Caki2 (cell line): Measurements from ENCODE around the gene MAP2K2. TPM values are rescaled to one million over a fixed set of nuclear protein-coding genes. Genes with fewer than 3 reads are reported as not detected.

Source experiments
- DNase-seq: peaks from one replicate; pipeline ENCODE4 v3.0.0-alpha.2; 2015; ENCODE audit warnings: low read depth
- in situ Hi-C: cut with HindIII; loops from 2 replicates; pipeline ENCODE4 v1.10.0; 2016; ENCODE audit warnings: low sequenced_read_pairs, low pct_unique_long_range_greater_than_20kb, mixed read lengths
- total RNA-seq: library from RNA; depleted of rRNA; stranded (reverse); fragments of >200 nt; shearing (Covaris generic); gene quantifications from 2 replicates; pipeline ENCODE4 v1.2.3, GENCODE V29; 2014; ENCODE audit warnings: low replicate concordance

The MAP2K2 gene
- total RNA-seq, 1 experiment from 2014 or later: 353 TPM

- in situ Hi-C loops: no loop called here
- DNase-seq: no peak
Measured at GRCh38 chr19:4108767-4109625, 14.9 kb downstream of the MAP2K2 start.

- in situ Hi-C loops: no loop called here
- no peak for DNase-seq
Measured at GRCh38 chr19:4103080-4103433, 20.9 kb downstream of the MAP2K2 start.

- in situ Hi-C loops: no loop called here
- DNase-seq: no peak
Measured at GRCh38 chr19:4102339-4103079, 21.4 kb downstream of the MAP2K2 start.

- no peak for DNase-seq
- in situ Hi-C loops: no loop called here
Measured at GRCh38 chr19:4101496-4101770, 22.5 kb downstream of the MAP2K2 start.

GRCh38 chr19:4100647-4101495 is 23.1 kb downstream of the MAP2K2 start:
- DNase-seq: no peak
- in situ Hi-C loops: no loop called here

GRCh38 chr19:4099041-4099764 is 24.7 kb downstream of the MAP2K2 start:
- DNase-seq: no peak
- in situ Hi-C loops: no loop called here

GRCh38 chr19:4098493-4098892 is 25.4 kb downstream of the MAP2K2 start:
- DNase-seq: no peak
- in situ Hi-C loops: no loop called here

GRCh38 chr19:4097501-4097900 is 26.4 kb downstream of the MAP2K2 start:
- in situ Hi-C loops: no loop called here

GRCh38 chr19:4096049-4096892 is 27.7 kb downstream of the MAP2K2 start:
- no peak for DNase-seq
- in situ Hi-C loops: no loop called here

More at GRCh38 chr19:4097501-4097900, 26.4 kb downstream of the MAP2K2 start:
- DNase-seq: no peak

GRCh38 chr19:4095488-4095844 is 28.5 kb downstream of the MAP2K2 start:
- in situ Hi-C loops: no loop called here
- no peak for DNase-seq

GRCh38 chr19:4094761-4095487 is 29.0 kb downstream of the MAP2K2 start:
- in situ Hi-C loops: no loop called here
- no peak for DNase-seq

GRCh38 chr19:4094291-4094690 is 29.6 kb downstream of the MAP2K2 start:
- DNase-seq: no peak
- in situ Hi-C loops: no loop called here

- DNase-seq: no peak
- in situ Hi-C loops: no loop called here
Measured at GRCh38 chr19:4093643-4094175, 30.2 kb downstream of the MAP2K2 start.

- no peak for DNase-seq
- in situ Hi-C loops: no loop called here
Measured at GRCh38 chr19:4090356-4091220, 33.3 kb downstream of the MAP2K2 start.

- in situ Hi-C loops: no loop called here
- no peak for DNase-seq
Measured at GRCh38 chr19:4089946-4090345, 34.0 kb downstream of the MAP2K2 start.

GRCh38 chr19:4089400-4089908 is 34.5 kb downstream of the MAP2K2 start:
- DNase-seq: no peak

More at GRCh38 chr19:4089400-4089908, 34.5 kb downstream of the MAP2K2 start:
- in situ Hi-C loops: no loop called here
